ENCODE data around the gene MRPL1. TPM values are rescaled to one million over a fixed set of nuclear protein-coding genes. Genes with fewer than 3 reads are reported as not detected.

The MRPL1 gene
- total RNA-seq, 4 donors from 2014 or later: 12.1 to 25.9 (median 19.0) TPM

GRCh38 chr4:77820649-77821561, 41.7 kb upstream of the MRPL1 start:
- peak in 1 of 2 donors; percentile 5 for DNase-seq
- 17 to 19% methylated on average over 14 of the region's 14 CpGs for WGBS, 2 donors
- H3K4me1 ChIP-seq: peaks cover 0 to 14% of the 10 kb centered on the region in 2 donors
- H3K9me3 ChIP-seq: no peaks in the 10 kb centered on the region
- peak overlapping the region; percentile 98 to 99 (median 98) for H3K27ac ChIP-seq
- H3K27me3 ChIP-seq: no peaks in the 10 kb centered on the region
- intact Hi-C loops (cut with DNase I): no loop called here
- peak overlapping the region; percentile 87 to 96 (median 88) for H3K4me3 ChIP-seq (replicated peaks in 1 of 3)
- TF ChIP-seq POLR2A (IDR thresholded peaks at IDR 0.05): no peak
- TF ChIP-seq CTCF (IDR thresholded peaks at IDR 0.05): peak in 1 of 6 experiments; percentile 5
- H3K36me3 ChIP-seq: no peaks in the 10 kb centered on the region

- Histone ChIP-seq H3K4me3 (replicated peaks in 1 of 3) (no peak overlapping the region), H3K27ac (peak overlapping the region in 1 of 3 donors; percentile 98), H3K36me3 (no peaks in the 10 kb centered on the region), H3K9me3 (no peaks in the 10 kb centered on the region), H3K4me1 (peaks cover 0 to 13% of the 10 kb centered on the region in 2 donors), H3K27me3 (no peaks in the 10 kb centered on the region)
- TF ChIP-seq POLR2A (IDR thresholded peaks at IDR 0.05) (no peak), CTCF (IDR thresholded peaks at IDR 0.05) (no peak)
- DNase-seq: no peak
- intact Hi-C loops (cut with DNase I): no loop called here
- WGBS, 2 donors: 73 to 88% methylated on average over 1 of the region's 1 CpG
Measured at GRCh38 chr4:77821775-77822174, 40.9 kb upstream of the MRPL1 start.

GRCh38 chr4:77826275-77826674, 36.4 kb upstream of the MRPL1 start:
- Histone ChIP-seq H3K27me3 (no peaks in the 10 kb centered on the region), H3K36me3 (no peaks in the 10 kb centered on the region), H3K27ac (no peak overlapping the region), H3K9me3 (no peaks in the 10 kb centered on the region), H3K4me1 (peaks cover 0 to 3% of the 10 kb centered on the region in 2 donors), H3K4me3 (replicated peaks in 1 of 3) (no peak overlapping the region)
- no peak for DNase-seq
- intact Hi-C loops (cut with DNase I): no loop called here
- TF ChIP-seq CTCF (IDR thresholded peaks at IDR 0.05): no peak
- TF ChIP-seq POLR2A (IDR thresholded peaks at IDR 0.05): no peak
- 71 to 77% methylated on average over 6 of the region's 6 CpGs for WGBS, 2 donors

GRCh38 chr4:77827343-77827742, 35.3 kb upstream of the MRPL1 start:
- Histone ChIP-seq H3K9me3 (no peaks in the 10 kb centered on the region), H3K27me3 (no peaks in the 10 kb centered on the region), H3K4me1 (no peaks in the 10 kb centered on the region), H3K4me3 (replicated peaks in 1 of 3) (no peak overlapping the region), H3K27ac (no peak overlapping the region), H3K36me3 (no peaks in the 10 kb centered on the region)
- DNase-seq: no peak
- TF ChIP-seq CTCF (IDR thresholded peaks at IDR 0.05) (no peak), POLR2A (IDR thresholded peaks at IDR 0.05) (no peak)
- intact Hi-C loops (cut with DNase I): no loop called here

GRCh38 chr4:77833126-77833724, 29.4 kb upstream of the MRPL1 start:
- Histone ChIP-seq H3K9me3 (no peaks in the 10 kb centered on the region), H3K4me3 (replicated peaks in 1 of 3) (no peak overlapping the region), H3K27me3 (no peaks in the 10 kb centered on the region), H3K4me1 (no peaks in the 10 kb centered on the region), H3K27ac (no peak overlapping the region), H3K36me3 (no peaks in the 10 kb centered on the region)
- intact Hi-C loops (cut with DNase I): no loop called here
- DNase-seq: no peak
- WGBS, 2 donors: 84 to 86% methylated on average over 2 of the region's 2 CpGs
- no peak for TF ChIP-seq CTCF (IDR thresholded peaks at IDR 0.05)
- no peak for TF ChIP-seq POLR2A (IDR thresholded peaks at IDR 0.05)

Measured in thyroid gland (tissue), 4 donors.